GM12801 (cell line): Measurements from ENCODE around the gene RETN.

ENCODE experiments used
- TF ChIP-seq, protein P1 (sequence below): IDR thresholded peaks from one replicate; pipeline ENCODE4 v1.5.1; 2011; ENCODE audit warnings: control low read depth; ENCODE audit not compliant: insufficient read length; ENCODE audit errors: extremely low read depth

The RETN gene

DNA sequence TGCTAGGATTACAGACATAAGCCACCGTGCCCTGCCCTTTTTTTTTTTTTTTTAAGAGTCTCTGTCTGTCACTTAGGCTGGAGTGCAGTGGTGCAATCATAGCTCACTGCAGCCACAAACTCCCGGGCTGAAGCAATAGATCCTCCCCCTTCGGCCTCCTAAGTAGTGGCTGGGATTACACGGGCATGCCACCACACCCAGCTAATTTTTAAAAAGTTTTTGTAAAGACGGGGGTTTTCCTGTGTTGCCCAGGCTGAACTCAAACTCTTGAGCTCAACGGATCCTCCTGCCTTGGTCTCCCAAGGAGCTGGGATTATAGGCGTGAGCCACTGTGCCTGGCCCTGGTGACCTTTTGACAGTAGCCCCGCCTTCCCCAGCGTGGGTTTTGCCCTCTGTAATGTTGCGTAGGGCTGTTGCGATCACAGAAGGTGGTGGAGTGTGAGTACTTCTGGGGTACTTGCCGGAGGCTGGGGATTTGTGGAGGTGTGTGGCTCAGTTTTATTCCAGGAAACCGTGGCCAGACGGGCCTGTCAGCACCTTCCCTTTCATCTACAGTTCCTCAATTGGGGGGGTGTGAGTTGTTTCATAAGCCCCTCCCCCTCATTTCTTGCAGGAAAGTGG lies 11.6 kb upstream of the RETN start:
- TF ChIP-seq, protein P1, sequence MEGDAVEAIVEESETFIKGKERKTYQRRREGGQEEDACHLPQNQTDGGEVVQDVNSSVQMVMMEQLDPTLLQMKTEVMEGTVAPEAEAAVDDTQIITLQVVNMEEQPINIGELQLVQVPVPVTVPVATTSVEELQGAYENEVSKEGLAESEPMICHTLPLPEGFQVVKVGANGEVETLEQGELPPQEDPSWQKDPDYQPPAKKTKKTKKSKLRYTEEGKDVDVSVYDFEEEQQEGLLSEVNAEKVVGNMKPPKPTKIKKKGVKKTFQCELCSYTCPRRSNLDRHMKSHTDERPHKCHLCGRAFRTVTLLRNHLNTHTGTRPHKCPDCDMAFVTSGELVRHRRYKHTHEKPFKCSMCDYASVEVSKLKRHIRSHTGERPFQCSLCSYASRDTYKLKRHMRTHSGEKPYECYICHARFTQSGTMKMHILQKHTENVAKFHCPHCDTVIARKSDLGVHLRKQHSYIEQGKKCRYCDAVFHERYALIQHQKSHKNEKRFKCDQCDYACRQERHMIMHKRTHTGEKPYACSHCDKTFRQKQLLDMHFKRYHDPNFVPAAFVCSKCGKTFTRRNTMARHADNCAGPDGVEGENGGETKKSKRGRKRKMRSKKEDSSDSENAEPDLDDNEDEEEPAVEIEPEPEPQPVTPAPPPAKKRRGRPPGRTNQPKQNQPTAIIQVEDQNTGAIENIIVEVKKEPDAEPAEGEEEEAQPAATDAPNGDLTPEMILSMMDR = no peak

DNA sequence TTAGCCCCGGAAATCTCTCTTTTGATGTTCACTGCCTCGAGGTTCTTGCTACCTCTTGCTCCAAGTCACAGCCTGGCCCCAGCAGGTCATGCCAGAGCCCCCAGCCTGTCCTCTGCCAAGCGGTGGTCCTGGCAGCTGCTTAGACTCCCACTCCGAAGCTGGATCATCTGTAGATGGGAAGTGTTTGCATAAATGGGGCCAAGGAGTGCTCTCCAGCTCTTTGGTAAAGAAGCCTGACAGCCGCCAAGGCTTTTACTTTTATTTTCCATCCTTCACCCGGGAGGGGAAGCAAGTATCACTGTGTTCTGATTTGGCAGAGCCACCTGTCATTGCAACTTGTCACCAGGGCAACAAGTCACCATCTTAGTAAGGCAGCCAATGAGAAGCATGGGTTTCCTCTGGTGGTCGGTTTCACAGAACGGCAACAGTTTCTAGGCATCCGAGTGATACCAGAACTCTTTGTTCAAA lies 10.6 kb upstream of the RETN start:
- TF ChIP-seq, protein P1 = no peak

DNA sequence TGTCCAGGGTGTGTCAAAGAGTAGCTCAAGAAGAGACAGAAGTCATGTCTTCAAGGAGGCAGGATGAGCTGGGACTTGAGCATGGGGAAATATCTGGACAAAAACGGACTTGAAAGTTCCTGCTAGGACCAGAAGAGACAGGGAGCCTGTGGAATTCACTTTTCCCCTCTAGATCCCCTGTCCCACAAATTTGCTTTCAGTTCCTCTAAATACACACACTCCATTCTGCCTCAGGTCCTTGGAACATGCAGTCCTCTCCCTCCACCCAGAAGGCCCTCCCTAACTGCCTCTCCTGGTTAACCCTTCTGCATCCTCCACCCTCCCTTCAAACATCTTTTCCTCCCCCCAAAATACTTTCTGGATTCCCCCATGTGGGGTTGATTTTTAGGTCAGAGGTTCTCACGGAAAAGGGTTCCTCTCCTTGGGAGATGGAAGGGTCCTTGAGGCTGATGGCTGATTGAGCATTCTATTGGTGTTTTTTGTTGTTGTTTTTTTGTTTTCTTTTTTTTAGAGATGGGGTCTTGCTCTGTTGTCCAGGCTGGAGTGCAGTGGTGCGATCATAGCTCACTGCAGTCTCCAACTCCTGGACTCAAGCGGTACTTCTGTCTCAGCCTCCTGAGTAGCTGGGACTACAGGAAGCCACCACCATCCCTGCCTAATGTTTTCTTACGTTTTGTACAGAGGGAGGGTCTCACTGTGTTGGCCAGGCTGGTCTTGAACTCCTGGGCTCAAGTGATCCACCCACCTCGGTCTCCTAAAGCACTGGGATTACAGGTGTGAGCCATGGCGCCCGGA lies 6.9 kb upstream of the RETN start:
- TF ChIP-seq, protein P1 = no peak

DNA sequence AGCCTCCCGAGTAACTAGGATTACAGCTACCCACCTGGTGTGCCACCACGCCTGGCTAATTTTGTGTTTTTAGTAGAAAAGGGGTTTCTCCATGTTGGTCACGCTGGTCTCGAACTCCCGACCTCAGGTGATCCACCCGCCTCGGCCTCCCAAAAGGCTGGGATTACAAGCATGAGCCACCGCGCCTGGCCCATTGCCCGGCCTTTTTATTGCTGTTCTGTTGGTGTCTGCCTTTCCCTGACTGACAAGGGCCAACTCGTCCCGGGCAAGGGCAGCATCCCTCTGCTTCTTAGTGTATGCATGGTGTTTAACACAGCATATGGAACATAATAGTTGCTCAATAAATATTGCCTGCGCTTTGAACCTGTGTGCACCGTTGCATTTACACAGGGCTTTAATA lies 6.2 kb upstream of the RETN start:
- TF ChIP-seq, protein P1 = no peak

DNA sequence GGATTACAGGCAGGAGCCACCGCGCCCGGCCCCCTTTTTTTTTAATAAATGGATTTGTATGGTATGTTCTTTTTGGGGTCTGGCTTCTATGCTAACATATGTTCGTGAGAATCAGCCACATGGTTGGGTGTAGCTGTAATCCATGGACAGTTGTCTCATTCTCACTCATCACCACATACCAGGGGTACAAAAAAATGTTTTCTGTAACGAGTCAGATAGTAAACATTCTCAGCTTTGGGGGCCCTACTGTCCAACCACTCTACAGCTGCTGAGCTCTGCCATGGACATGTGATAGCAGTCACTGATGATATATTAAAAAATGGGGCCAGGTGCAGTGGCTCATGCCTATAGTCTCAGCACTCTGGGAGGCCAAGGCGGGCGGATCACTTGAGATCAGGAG lies 5.1 kb upstream of the RETN start:
- TF ChIP-seq, protein P1 = no peak

DNA sequence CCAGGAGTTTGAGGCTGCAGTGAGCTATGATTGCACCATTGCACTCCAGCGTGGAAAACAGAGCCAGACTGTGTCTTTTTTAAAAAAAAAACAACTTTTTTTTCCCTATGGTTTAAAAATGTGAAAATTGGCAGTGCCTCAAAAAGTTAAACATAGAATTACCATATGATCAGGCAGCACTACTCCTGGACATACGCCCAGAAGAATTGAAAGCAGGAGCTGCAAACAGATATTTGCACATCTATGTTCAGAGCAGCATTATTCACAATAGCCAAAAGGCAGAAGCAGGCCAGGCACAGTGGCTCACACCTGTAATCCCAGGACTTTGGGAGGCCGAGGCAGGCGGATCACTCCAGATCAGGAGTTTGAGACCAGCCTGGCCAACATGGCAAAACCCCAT lies 3.8 kb upstream of the RETN start:
- TF ChIP-seq, protein P1 = no peak

DNA sequence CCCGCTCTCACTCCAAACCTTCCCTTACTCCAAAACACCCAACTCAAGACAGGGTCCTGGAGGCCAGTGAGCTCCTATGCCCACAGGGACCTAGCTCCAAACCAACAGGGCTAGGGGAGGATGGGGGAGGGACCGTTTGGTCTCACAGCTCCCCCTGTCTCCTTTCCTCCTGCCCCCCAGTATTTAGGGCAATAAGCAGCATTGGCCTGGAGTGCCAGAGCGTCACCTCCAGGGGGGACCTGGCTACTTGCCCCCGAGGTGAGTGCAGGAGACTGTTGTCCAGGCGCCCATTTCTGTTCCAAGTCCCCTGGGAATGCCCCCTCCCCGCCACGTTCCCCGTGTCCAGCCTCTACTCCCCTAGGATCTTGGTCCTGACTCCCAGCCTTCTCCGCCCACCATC lies 792 bp downstream of the RETN start:
- TF ChIP-seq, protein P1 = no peak
